HepG2 (cell line): ENCODE data around the gene RGS10. TPM values are rescaled to one million over a fixed set of nuclear protein-coding genes. Genes with fewer than 3 reads are reported as not detected.

Experiments
- ATAC-seq: fragments of 200-7000 bp; cut with Tn5 transposase; 3 replicates; pipeline ENCODE4 v1.9.1; 2020; ENCODE audit warnings: mild to moderate bottlenecking, moderate library complexity
- BruUV-seq: library from RNA; stranded (reverse); fragments of 400-500 nt; replicated peaks from 2 replicates; lab custom pipeline; 2021; lab: Mats Ljungman, UMichigan
- CTCF ChIA-PET: fragments of 300-600 bp; formaldehyde crosslinking; extraction: SDS; loops from one replicate; lab custom pipeline; 2021; ENCODE audit warnings: low total read pairs, inconsistent platforms, low intra/inter-chr PET ratio; lab: Yijun Ruan, JAX
- POLR2A ChIA-PET: fragments of 350-600 bp; sonication (Branson Sonifier 250); formaldehyde crosslinking; loops from one replicate; lab custom pipeline; 2020; ENCODE audit warnings: antibody characterized with exemption, inconsistent platforms; lab: Yijun Ruan, JAX
- DNase-seq: peaks from one replicate; pipeline ENCODE4 v3.0.0-alpha.2; 2015; ENCODE audit warnings: low spot score
- FAIRE-seq: peaks from 3 replicates; lab custom pipeline; 2011; peaks lifted over from hg19 to GRCh38; lab: Jason Lieb, UNC
- H2AFZ ChIP-seq: one replicate; pipeline ENCODE4 v1.6.1; 2011; ENCODE audit warnings: low read length, inconsistent platforms
- H3K27ac ChIP-seq: fragments of 300-600 bp; 3 replicates; pipeline ENCODE4 v1.8.0; 2011; ENCODE audit warnings: mixed run types, mild to moderate bottlenecking, mixed read lengths, low read length, inconsistent platforms; ENCODE audit not compliant: insufficient read depth; ENCODE audit errors: extremely low read length
- H3K27me3 ChIP-seq, 2 experiments: fragments of 200-600 bp in 1 of 2; 2 replicates in 1 of 2; 3 replicates in 1 of 2; pipeline versions ENCODE4 v1.6.0 to v1.8.0; 2011; ENCODE audit warnings: low read length in 2 of 2, mild to moderate bottlenecking in 2 of 2, moderate library complexity in 2 of 2, inconsistent platforms in 1 of 2; ENCODE audit not compliant: insufficient read depth in 2 of 2, control insufficient read depth in 1 of 2
- H3K36me3 ChIP-seq, 2 experiments: fragments of 200-600 bp in 1 of 2; replicated peaks in 1 of 2; 2 replicates in 1 of 2; 3 replicates in 1 of 2; pipeline versions ENCODE4 v1.5.1 to v1.8.0; 2011; ENCODE audit warnings: low read length in 2 of 2, inconsistent platforms in 1 of 2; ENCODE audit not compliant: insufficient read depth in 2 of 2, control insufficient read depth in 1 of 2
- H3K4me1 ChIP-seq: 2 replicates; pipeline ENCODE4 v1.5.1; 2012; ENCODE audit warnings: low read length, inconsistent platforms; ENCODE audit not compliant: insufficient read depth
- H3K4me2 ChIP-seq: 2 replicates; pipeline ENCODE4 v1.6.0; 2011; ENCODE audit warnings: low read depth, low read length, inconsistent platforms
- H3K4me3 ChIP-seq, 3 experiments: fragments of 200-600 bp in 1 of 3; sonication (generic), shearing (Covaris generic) in 1 of 3; replicated peaks in 1 of 3; 2 replicates each; pipeline ENCODE4 v1.5.1; 2011 to 2016; ENCODE audit warnings: low read length in 3 of 3, inconsistent platforms in 2 of 3, low read depth in 2 of 3, mild to moderate bottlenecking in 2 of 3, control low read depth in 1 of 3, mixed read lengths in 1 of 3; ENCODE audit not compliant: insufficient read depth in 1 of 3
- H3K79me2 ChIP-seq: one replicate; pipeline ENCODE4 v1.6.1; 2011; ENCODE audit warnings: low read length, inconsistent platforms; ENCODE audit not compliant: insufficient read depth
- H3K9ac ChIP-seq: 2 replicates; pipeline ENCODE4 v1.6.0; 2011; ENCODE audit warnings: mild to moderate bottlenecking, low read depth, low read length, inconsistent platforms; ENCODE audit not compliant: insufficient read depth
- H3K9me3 ChIP-seq: 2 replicates; pipeline ENCODE4 v1.5.1; 2012; ENCODE audit warnings: mild to moderate bottlenecking, low read length
- H4K20me1 ChIP-seq: 2 replicates; pipeline ENCODE4 v1.6.0; 2011; ENCODE audit warnings: inconsistent platforms, mild to moderate bottlenecking, low read length, moderate library complexity; ENCODE audit not compliant: insufficient read depth
- DR1 ChIP-seq: sonication (generic); formaldehyde crosslinking; IDR thresholded peaks from 2 replicates; pipeline ENCODE4 v1.8.0; 2021; ENCODE audit warnings: mild to moderate bottlenecking, missing genetic modification reagents, inconsistent platforms
- ELF4 ChIP-seq: sonication (generic); formaldehyde crosslinking; IDR thresholded peaks from 2 replicates; pipeline ENCODE4 v1.5.0; 2020; ENCODE audit warnings: missing genetic modification reagents, mild to moderate bottlenecking, moderate library complexity, borderline replicate concordance
- GATAD2A ChIP-seq: IDR thresholded peaks from 2 replicates; pipeline ENCODE4 v1.6.1; 2016
- HMG20B ChIP-seq: conservative IDR thresholded peaks from 2 replicates; pipeline ENCODE4 v1.6.1; 2016; ENCODE audit warnings: missing genetic modification reagents, missing compliant biosample characterization
- HOMEZ ChIP-seq: IDR thresholded peaks from 2 replicates; pipeline ENCODE4 v1.6.1; 2016; ENCODE audit warnings: low read depth
- SOX6 ChIP-seq, 2 experiments: fragments of 450-650 bp in 1 of 2; sonication (generic) in 1 of 2; formaldehyde crosslinking in 1 of 2; IDR thresholded peaks; 2 replicates each; pipeline versions ENCODE4 v1.4.0 to v1.6.1; 2017 to 2020; ENCODE audit warnings: antibody characterized with exemption in 1 of 2, mild to moderate bottlenecking in 1 of 2, missing genetic modification reagents in 1 of 2
- ZBTB7B ChIP-seq: sonication (generic); formaldehyde crosslinking; IDR thresholded peaks from 2 replicates; pipeline ENCODE4 v1.4.0; 2020; ENCODE audit warnings: missing genetic modification reagents
- WGBS: methylation state at CpG from one replicate; pipeline ENCODE4 v1.1.6; 2017; ENCODE audit warnings: low lambda C conversion rate; 5-methylcytosine and 5-hydroxymethylcytosine counted together
- in situ Hi-C: cut with HindIII; loops from 2 replicates; pipeline ENCODE4 v1.10.0; 2017; ENCODE audit warnings: low pct_unique_long_range_greater_than_20kb; ENCODE audit not compliant: extremely low pct_ligation_motif_present
- intact Hi-C: fragments of 100-400 bp; cut with micrococcal nuclease; formaldehyde crosslinking; loops from one replicate; pipeline ENCODE4 v1.10.0; 2022; ENCODE audit not compliant: unreplicated experiment
- polyA plus RNA-seq, 8 experiments: library from polyadenylated mRNA; depleted of rRNA in 3 of 8; stranded (reverse) in 7 of 8; unstranded in 1 of 8; fragments of >200 nt; fragmentation: Illumina TruSeq in 4 of 8; extraction: Trizol in 4 of 8; gene quantifications; 2 replicates each; pipeline versions ENCODE4 v1.2.1 to v1.2.3, GENCODE V29; 2011 to 2016; ENCODE audit warnings: low read depth in 4 of 8, missing spikeins in 1 of 8, mixed read lengths in 1 of 8; ENCODE audit not compliant: insufficient read depth in 1 of 8
- total RNA-seq, 5 experiments: library from RNA; depleted of rRNA; stranded (reverse); fragments of >200 nt; fragmentation: Illumina TruSeq; extraction: Trizol; gene quantifications; 2 replicates each; pipeline ENCODE4 v1.2.3, GENCODE V29; 2016; ENCODE audit warnings: low read depth in 1 of 5
- TF ChIP-seq, protein P1 (sequence below): sonication (generic); formaldehyde crosslinking; IDR thresholded peaks from 2 replicates; pipeline ENCODE4 v1.4.0; 2020; ENCODE audit warnings: missing genetic modification reagents
- TF ChIP-seq, protein P2 (sequence below): sonication (generic); formaldehyde crosslinking; IDR thresholded peaks from 2 replicates; pipeline ENCODE4 v1.4.0; 2020; ENCODE audit warnings: missing genetic modification reagents
- TF ChIP-seq, protein P3 (sequence below): sonication (generic); formaldehyde crosslinking; IDR thresholded peaks from 2 replicates; pipeline ENCODE4 v1.4.0; 2020; ENCODE audit warnings: missing genetic modification reagents, mild to moderate bottlenecking, borderline replicate concordance

RGS10 gene
- total and polyA plus RNA-seq, 2 of the 13 experiments (the other 11 are each of a cell fraction or from before 2014, with no cell fraction given): 1.7 to 5.1 TPM

DNA sequence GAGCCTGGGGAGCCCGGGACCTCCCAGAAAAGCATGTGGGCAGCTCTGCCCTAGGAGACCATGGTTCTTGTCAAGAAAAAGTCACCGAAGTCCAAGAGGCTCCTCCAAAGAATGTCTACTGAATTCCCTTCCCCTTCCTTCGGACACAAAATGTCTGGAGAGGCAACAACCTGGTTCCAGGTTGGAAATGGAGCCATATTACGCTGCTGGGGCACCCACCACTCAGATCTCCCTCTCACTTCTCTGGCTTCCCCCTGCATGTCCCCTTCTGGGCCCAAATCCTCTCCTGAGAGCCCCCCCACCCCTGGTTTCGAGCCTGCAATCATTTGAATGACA, 52.6 kb downstream of the RGS10 start:
- DNase-seq (no peak), ATAC-seq (peak; percentile 15; the same call in 2 of the 3 replicates), FAIRE-seq (no peak)
- intact Hi-C loops (no loop called here), in situ Hi-C loops (loop anchor here (5.0 kb wide), 1 partner anchor 43 kb away; no protein-coding TSS in a partner anchor)
- Histone ChIP-seq H3K9ac (no peak overlapping the region; the same call in 1 of the 2 replicates), H4K20me1 (no peaks in the 10 kb centered on the region), H3K79me2 (no peaks in the 10 kb centered on the region), H3K36me3 (no peaks in the 10 kb centered on the region), H3K4me3 (peak overlapping the region in 1 of 3 experiments; percentile 64; a peak in 2 of 6 replicates), H3K27me3 (peaks cover 0 to 14% of the 10 kb centered on the region in 2 experiments; a peak in 1 of 5 replicates), H3K27ac (no peak overlapping the region), H3K4me1 (peaks cover 23% of the 10 kb centered on the region), H2AFZ (no peak overlapping the region), H3K4me2 (peak overlapping the region; percentile 87), H3K9me3 (no peaks in the 10 kb centered on the region)
- ChIA-PET CTCF (interaction anchor here (1.1 kb wide), 1 partner anchor 45 kb away, joined by 4 read pairs; no protein-coding TSS in a partner anchor), POLR2A (interaction anchor here (1.2 kb wide), 1 partner anchor 9 kb away, joined by 5 read pairs; no protein-coding TSS in a partner anchor)
- BruUV-seq: no TSS peak
- WGBS: 10% methylated on average over 2 of the region's 5 CpGs
- TF ChIP-seq ELF4 (CRISPR knock-in tag) (no peak), SOX6 (IDR thresholded peaks at IDR 0.05) (no peak), SOX6 (CRISPR knock-in tag; IDR thresholded peaks at IDR 0.05) (0 out of 2 replicates have a peak, but pooled peaks have one; percentile 25), ZBTB7B (CRISPR knock-in tag) (0 out of 2 replicates have a peak, but pooled peaks have one; percentile 4), HMG20B (CRISPR knock-in tag) (no peak), GATAD2A (CRISPR knock-in tag) (no peak), DR1 (no peak), HOMEZ (CRISPR knock-in tag) (no peak)
- TF ChIP-seq, protein P1, sequence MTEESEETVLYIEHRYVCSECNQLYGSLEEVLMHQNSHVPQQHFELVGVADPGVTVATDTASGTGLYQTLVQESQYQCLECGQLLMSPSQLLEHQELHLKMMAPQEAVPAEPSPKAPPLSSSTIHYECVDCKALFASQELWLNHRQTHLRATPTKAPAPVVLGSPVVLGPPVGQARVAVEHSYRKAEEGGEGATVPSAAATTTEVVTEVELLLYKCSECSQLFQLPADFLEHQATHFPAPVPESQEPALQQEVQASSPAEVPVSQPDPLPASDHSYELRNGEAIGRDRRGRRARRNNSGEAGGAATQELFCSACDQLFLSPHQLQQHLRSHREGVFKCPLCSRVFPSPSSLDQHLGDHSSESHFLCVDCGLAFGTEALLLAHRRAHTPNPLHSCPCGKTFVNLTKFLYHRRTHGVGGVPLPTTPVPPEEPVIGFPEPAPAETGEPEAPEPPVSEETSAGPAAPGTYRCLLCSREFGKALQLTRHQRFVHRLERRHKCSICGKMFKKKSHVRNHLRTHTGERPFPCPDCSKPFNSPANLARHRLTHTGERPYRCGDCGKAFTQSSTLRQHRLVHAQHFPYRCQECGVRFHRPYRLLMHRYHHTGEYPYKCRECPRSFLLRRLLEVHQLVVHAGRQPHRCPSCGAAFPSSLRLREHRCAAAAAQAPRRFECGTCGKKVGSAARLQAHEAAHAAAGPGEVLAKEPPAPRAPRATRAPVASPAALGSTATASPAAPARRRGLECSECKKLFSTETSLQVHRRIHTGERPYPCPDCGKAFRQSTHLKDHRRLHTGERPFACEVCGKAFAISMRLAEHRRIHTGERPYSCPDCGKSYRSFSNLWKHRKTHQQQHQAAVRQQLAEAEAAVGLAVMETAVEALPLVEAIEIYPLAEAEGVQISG: no peak
- TF ChIP-seq, protein P2, sequence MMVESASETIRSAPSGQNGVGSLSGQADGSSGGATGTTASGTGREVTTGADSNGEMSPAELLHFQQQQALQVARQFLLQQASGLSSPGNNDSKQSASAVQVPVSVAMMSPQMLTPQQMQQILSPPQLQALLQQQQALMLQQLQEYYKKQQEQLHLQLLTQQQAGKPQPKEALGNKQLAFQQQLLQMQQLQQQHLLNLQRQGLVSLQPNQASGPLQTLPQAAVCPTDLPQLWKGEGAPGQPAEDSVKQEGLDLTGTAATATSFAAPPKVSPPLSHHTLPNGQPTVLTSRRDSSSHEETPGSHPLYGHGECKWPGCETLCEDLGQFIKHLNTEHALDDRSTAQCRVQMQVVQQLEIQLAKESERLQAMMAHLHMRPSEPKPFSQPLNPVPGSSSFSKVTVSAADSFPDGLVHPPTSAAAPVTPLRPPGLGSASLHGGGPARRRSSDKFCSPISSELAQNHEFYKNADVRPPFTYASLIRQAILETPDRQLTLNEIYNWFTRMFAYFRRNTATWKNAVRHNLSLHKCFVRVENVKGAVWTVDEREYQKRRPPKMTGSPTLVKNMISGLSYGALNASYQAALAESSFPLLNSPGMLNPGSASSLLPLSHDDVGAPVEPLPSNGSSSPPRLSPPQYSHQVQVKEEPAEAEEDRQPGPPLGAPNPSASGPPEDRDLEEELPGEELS (CRISPR knock-in tag): no peak
- TF ChIP-seq, protein P3, sequence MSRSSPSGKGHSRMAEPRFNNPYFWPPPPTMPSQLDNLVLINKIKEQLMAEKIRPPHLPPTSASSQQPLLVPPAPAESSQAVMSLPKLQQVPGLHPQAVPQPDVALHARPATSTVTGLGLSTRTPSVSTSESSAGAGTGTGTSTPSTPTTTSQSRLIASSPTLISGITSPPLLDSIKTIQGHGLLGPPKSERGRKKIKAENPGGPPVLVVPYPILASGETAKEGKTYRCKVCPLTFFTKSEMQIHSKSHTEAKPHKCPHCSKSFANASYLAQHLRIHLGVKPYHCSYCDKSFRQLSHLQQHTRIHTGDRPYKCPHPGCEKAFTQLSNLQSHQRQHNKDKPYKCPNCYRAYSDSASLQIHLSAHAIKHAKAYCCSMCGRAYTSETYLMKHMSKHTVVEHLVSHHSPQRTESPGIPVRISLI (CRISPR knock-in tag): no peak
